Rectal smooth muscle tissue (tissue), 1 donor: Measurements from ENCODE around the gene UFSP2.

Experiments used
- H3K27ac ChIP-seq: one replicate; pipeline ENCODE4 v1.7.0; 2013; ENCODE audit warnings: low read depth, low read length, inconsistent platforms
- H3K27me3 ChIP-seq: one replicate; pipeline ENCODE4 v1.7.0; 2013; ENCODE audit warnings: low read length; ENCODE audit not compliant: control insufficient read depth, insufficient read depth
- H3K36me3 ChIP-seq: one replicate; pipeline ENCODE4 v1.7.0; 2013; ENCODE audit warnings: low read length; ENCODE audit not compliant: control insufficient read depth, insufficient read depth
- H3K4me1 ChIP-seq: one replicate; pipeline ENCODE4 v1.7.0; 2013; ENCODE audit warnings: low read length; ENCODE audit not compliant: control insufficient read depth, insufficient read depth
- H3K4me3 ChIP-seq: one replicate; pipeline ENCODE4 v1.7.0; 2013; ENCODE audit warnings: low read length
- H3K9ac ChIP-seq: one replicate; pipeline ENCODE4 v1.7.0; 2013; ENCODE audit warnings: low read length

Gene UFSP2

GRCh38 chr4:185421366-185422124 lies 4.2 kb downstream of the UFSP2 start:
- no peak overlapping the region for H3K9ac ChIP-seq
- H3K36me3 ChIP-seq = peaks cover 4% of the 10 kb centered on the region
- H3K27ac ChIP-seq = no peak overlapping the region
- H3K4me1 ChIP-seq = peaks cover 9% of the 10 kb centered on the region
- H3K27me3 ChIP-seq = no peaks in the 10 kb centered on the region
- no peak overlapping the region for H3K4me3 ChIP-seq

DNA sequence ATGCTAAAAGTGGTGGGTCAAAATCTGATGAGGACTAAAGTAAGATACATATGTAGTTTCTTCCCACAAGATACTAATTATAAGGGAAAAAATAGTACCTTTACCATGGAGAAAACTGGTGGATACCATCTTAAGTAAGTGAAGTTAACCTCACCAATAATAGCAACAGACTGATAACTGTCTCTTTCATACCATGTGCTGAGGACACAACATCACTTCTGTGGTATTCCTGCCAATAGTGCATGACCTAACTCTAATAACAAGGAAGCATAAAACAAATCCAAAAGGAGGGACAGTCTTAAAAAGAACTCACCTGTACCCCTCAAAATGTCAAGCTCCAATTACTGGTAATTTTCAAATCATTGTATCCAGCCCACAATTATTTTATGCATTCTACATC lies 8.8 kb downstream of the UFSP2 start:
- Histone ChIP-seq H3K9ac (no peak overlapping the region), H3K27ac (no peak overlapping the region), H3K36me3 (peaks cover 7% of the 10 kb centered on the region), H3K4me1 (no peaks in the 10 kb centered on the region), H3K27me3 (no peaks in the 10 kb centered on the region), H3K4me3 (no peak overlapping the region)

GRCh38 chr4:185412412-185412811 lies 13.4 kb downstream of the UFSP2 start:
- no peaks in the 10 kb centered on the region for H3K27me3 ChIP-seq
- H3K27ac ChIP-seq = no peak overlapping the region
- no peak overlapping the region for H3K4me3 ChIP-seq
- H3K4me1 ChIP-seq = no peaks in the 10 kb centered on the region
- H3K36me3 ChIP-seq = peaks cover 7% of the 10 kb centered on the region
- no peak overlapping the region for H3K9ac ChIP-seq

GRCh38 chr4:185411849-185412248 lies 13.9 kb downstream of the UFSP2 start:
- Histone ChIP-seq H3K27me3 (no peaks in the 10 kb centered on the region), H3K4me1 (no peaks in the 10 kb centered on the region), H3K9ac (no peak overlapping the region), H3K27ac (no peak overlapping the region), H3K36me3 (peaks cover 6% of the 10 kb centered on the region), H3K4me3 (no peak overlapping the region)

DNA sequence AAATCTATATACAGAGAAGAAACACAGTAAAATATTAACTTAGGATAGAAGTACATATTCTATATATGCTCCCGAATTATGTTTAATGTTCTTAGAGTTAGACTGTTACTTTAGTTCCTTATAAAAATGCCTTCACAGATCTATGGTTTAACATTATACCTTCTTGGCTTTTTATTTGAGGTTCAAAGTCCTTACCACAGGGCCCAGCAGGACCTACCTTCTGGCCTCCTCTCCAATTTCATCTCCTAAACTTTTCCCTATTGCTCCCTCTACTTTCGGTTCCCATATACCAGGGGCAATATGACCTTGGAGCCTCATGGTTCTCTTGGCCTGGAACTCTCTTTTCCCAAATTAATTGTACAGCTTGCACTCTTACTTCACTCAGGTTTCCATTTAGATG lies 17.3 kb downstream of the UFSP2 start:
- H3K4me1 ChIP-seq = no peaks in the 10 kb centered on the region
- no peak overlapping the region for H3K4me3 ChIP-seq
- peaks cover 7% of the 10 kb centered on the region for H3K36me3 ChIP-seq
- no peak overlapping the region for H3K27ac ChIP-seq
- H3K9ac ChIP-seq = no peak overlapping the region
- H3K27me3 ChIP-seq = no peaks in the 10 kb centered on the region

- no peak overlapping the region for H3K4me3 ChIP-seq
- no peaks in the 10 kb centered on the region for H3K27me3 ChIP-seq
- no peaks in the 10 kb centered on the region for H3K4me1 ChIP-seq
- H3K27ac ChIP-seq = no peak overlapping the region
- no peak overlapping the region for H3K9ac ChIP-seq
- peaks cover 10% of the 10 kb centered on the region for H3K36me3 ChIP-seq
Observed at GRCh38 chr4:185405296-185405999, 20.3 kb downstream of the UFSP2 start.

DNA sequence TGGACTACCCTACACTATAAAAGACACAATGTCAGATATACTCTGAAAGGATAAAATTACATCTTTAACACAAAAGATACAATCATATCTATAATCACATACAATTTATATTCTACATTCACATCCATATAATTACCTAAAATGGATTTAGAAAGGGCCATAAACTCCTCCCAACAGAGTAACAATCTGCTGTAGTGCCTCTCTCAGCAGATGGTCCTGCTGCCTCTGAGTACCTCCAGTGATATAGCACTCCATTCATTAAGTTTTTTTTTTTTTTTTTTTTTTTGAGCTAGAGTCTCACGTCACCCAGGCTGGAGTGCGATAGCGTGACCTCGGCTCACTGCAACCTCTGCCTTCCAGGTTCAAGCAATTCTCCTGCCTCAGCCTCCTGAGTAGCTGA lies 21.7 kb downstream of the UFSP2 start:
- no peak overlapping the region for H3K27ac ChIP-seq
- no peaks in the 10 kb centered on the region for H3K4me1 ChIP-seq
- H3K27me3 ChIP-seq = no peaks in the 10 kb centered on the region
- H3K4me3 ChIP-seq = no peak overlapping the region
- peaks cover 10% of the 10 kb centered on the region for H3K36me3 ChIP-seq
- H3K9ac ChIP-seq = no peak overlapping the region

DNA sequence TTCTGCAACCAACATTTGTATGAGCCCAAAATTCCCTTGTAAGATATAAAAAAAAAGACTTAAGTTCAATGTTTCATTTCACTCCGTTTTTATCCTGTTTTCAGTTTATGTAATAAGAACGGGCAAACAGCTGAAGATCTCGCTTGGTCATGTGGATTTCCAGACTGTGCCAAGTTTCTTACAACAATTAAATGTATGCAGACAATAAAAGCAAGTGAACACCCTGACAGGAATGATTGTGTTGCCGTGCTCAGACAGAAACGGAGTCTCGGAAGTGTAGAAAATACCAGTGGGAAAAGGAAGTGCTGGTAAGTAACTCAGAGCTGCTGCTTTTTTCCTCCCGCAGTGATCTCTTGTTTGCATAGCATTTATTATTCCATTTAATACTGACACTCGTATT lies 26.3 kb downstream of the UFSP2 start:
- Histone ChIP-seq H3K9ac (no peak overlapping the region), H3K27me3 (no peaks in the 10 kb centered on the region), H3K4me3 (no peak overlapping the region), H3K27ac (no peak overlapping the region), H3K36me3 (peaks cover 3% of the 10 kb centered on the region), H3K4me1 (peaks cover 3% of the 10 kb centered on the region)

DNA sequence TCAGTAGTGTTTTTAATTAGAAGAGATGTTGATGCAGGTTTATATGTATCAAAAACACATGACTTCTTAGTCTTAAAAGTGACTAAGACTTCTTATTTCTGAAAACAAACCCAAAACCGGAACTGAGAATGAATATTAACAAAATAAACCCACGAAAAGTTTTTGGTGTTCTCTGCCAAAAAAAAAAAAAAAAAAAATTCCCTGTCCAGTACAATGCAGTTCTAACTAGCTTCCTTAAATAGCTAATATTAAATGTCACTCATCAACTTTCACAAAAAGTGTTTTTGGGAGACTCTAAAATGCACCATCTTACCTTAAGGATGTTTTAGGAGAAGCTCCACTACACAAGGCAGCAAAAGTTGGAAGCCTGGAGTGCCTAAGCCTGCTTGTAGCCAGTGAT lies 27.1 kb downstream of the UFSP2 start:
- Histone ChIP-seq H3K4me1 (peaks cover 3% of the 10 kb centered on the region), H3K36me3 (peaks cover 3% of the 10 kb centered on the region), H3K27ac (no peak overlapping the region), H3K4me3 (no peak overlapping the region), H3K27me3 (no peaks in the 10 kb centered on the region), H3K9ac (no peak overlapping the region)

- Histone ChIP-seq H3K27me3 (no peaks in the 10 kb centered on the region), H3K36me3 (peaks cover 3% of the 10 kb centered on the region), H3K4me1 (peaks cover 3% of the 10 kb centered on the region), H3K27ac (peak within 1 kb of the TSS; percentile 96), H3K9ac (peak within 1 kb of the TSS; percentile 80), H3K4me3 (peak within 1 kb of the TSS; percentile 82)
Observed at GRCh38 chr4:185396724-185397385, 28.9 kb downstream of the UFSP2 start, which contains the start of gene ANKRD37. Gene ANKRD37 (plus strand): TSS chr4:185396841. CDS start chr4:185396924, 83 bp downstream.

GRCh38 chr4:185395956-185396723 lies 29.6 kb downstream of the UFSP2 start:
- Histone ChIP-seq H3K4me1 (peaks cover 3% of the 10 kb centered on the region), H3K27ac (peak overlapping the region; percentile 96), H3K4me3 (peak overlapping the region; percentile 82), H3K36me3 (no peaks in the 10 kb centered on the region), H3K9ac (peak overlapping the region; percentile 80), H3K27me3 (no peaks in the 10 kb centered on the region)
